H1 (cell line): Measurements from ENCODE around the gene MAK. TPM values are rescaled to one million over a fixed set of nuclear protein-coding genes. Genes with fewer than 3 reads are reported as not detected.

Experiments
- CTCF ChIA-PET: fragments of 300-600 bp; sonication (Branson Sonifier 250); formaldehyde crosslinking; loops from one replicate; lab custom pipeline; 2021; ENCODE audit not compliant: partially characterized antibody; lab: Charles Lee
- POLR2A ChIA-PET: fragments of 300-600 bp; sonication (Branson Sonifier 250); formaldehyde crosslinking; loops from one replicate; lab custom pipeline; 2021; ENCODE audit warnings: inconsistent platforms; ENCODE audit not compliant: partially characterized antibody; lab: Charles Lee
- DNase-seq, 2 experiments: peaks; one replicate each; pipeline versions ENCODE4 v3.0.0 to v3.0.0-alpha.2; 2010 to 2022; ENCODE audit warnings: low spot score in 2 of 2, low read depth in 1 of 2, mixed read lengths in 1 of 2
- FAIRE-seq: peaks from 2 replicates; lab custom pipeline; 2011; peaks lifted over from hg19 to GRCh38; lab: Jason Lieb, UNC
- H2AFZ ChIP-seq: 2 replicates; pipeline ENCODE4 v1.8.1; 2012; ENCODE audit warnings: low read length, inconsistent platforms
- H2AK5ac ChIP-seq: 2 replicates; pipeline ENCODE4 v1.6.1; 2013; ENCODE audit warnings: low read depth, low read length
- H2BK120ac ChIP-seq: replicated peaks from 2 replicates; pipeline ENCODE3; 2013; ENCODE audit warnings: low read depth, low read length, inconsistent platforms
- H2BK12ac ChIP-seq: 2 replicates; pipeline ENCODE4 v1.6.1; 2013; ENCODE audit warnings: low read depth, low read length
- H2BK15ac ChIP-seq: 2 replicates; pipeline ENCODE4 v1.6.1; 2013; ENCODE audit warnings: low read length
- H2BK20ac ChIP-seq: 2 replicates; pipeline ENCODE4 v1.6.1; 2013; ENCODE audit warnings: low read length
- H2BK5ac ChIP-seq: 2 replicates; pipeline ENCODE4 v1.6.1; 2013; ENCODE audit warnings: low read depth, low read length
- H3K14ac ChIP-seq: 2 replicates; pipeline ENCODE4 v1.6.1; 2013; ENCODE audit warnings: inconsistent platforms; ENCODE audit not compliant: insufficient read length
- H3K18ac ChIP-seq: 2 replicates; pipeline ENCODE4 v1.6.1; 2013; ENCODE audit warnings: low read length; ENCODE audit errors: extremely low read depth
- H3K23ac ChIP-seq: 2 replicates; pipeline ENCODE4 v1.6.1; 2013; ENCODE audit warnings: inconsistent platforms; ENCODE audit not compliant: insufficient read length
- H3K23me2 ChIP-seq: 2 replicates; pipeline ENCODE4 v1.6.1; 2013; ENCODE audit warnings: low read depth, low read length
- H3K27ac ChIP-seq: 2 replicates; pipeline ENCODE4 v1.6.1; 2011; ENCODE audit warnings: low read depth, low read length, inconsistent platforms
- H3K27me3 ChIP-seq, 4 experiments: replicated peaks in 1 of 4; 1 replicate in 1 of 4; 2 replicates in 3 of 4; pipeline versions ENCODE4 v1.6.1 to v1.8.1; 2011 to 2013; ENCODE audit warnings: low read length in 3 of 4, mild to moderate bottlenecking in 3 of 4, inconsistent platforms in 2 of 4, mixed read lengths in 2 of 4, moderate library complexity in 1 of 4; ENCODE audit not compliant: control insufficient read depth in 3 of 4, insufficient read depth in 3 of 4; ENCODE audit errors: extremely low read depth in 1 of 4
- H3K36me3 ChIP-seq, 4 experiments: 2 replicates each; pipeline versions ENCODE4 v1.6.1 to v1.8.1; 2011 to 2013; ENCODE audit warnings: mild to moderate bottlenecking in 4 of 4, low read length in 3 of 4, moderate library complexity in 2 of 4, control low read depth in 1 of 4, inconsistent platforms in 1 of 4; ENCODE audit not compliant: insufficient read depth in 4 of 4, control insufficient read depth in 2 of 4
- H3K4ac ChIP-seq: replicated peaks from 2 replicates; pipeline ENCODE3; 2013; ENCODE audit warnings: low read length, low read depth, mixed read lengths, inconsistent platforms; ENCODE audit not compliant: insufficient read length
- H3K4me1 ChIP-seq, 4 experiments: replicated peaks in 1 of 4; 1 replicate in 1 of 4; 2 replicates in 3 of 4; pipeline versions ENCODE4 v1.6.1 to v1.8.1; 2011 to 2013; ENCODE audit warnings: low read length in 3 of 4, inconsistent platforms in 2 of 4, mixed read lengths in 1 of 4; ENCODE audit not compliant: insufficient read depth in 4 of 4, control insufficient read depth in 3 of 4
- H3K4me2 ChIP-seq, 2 experiments: 2 replicates each; pipeline versions ENCODE4 v1.6.1 to v1.8.1; 2011 to 2013; ENCODE audit warnings: low read depth in 2 of 2, low read length in 2 of 2, control low read depth in 1 of 2, inconsistent platforms in 1 of 2, mild to moderate bottlenecking in 1 of 2; ENCODE audit not compliant: insufficient read depth in 1 of 2
- H3K4me3 ChIP-seq, 4 experiments: fragments of 200-600, 300-600 bp in 1 of 4; sonication (generic), shearing (Covaris generic), sonication (Bioruptor Twin) in 1 of 4; 2 replicates each; pipeline versions ENCODE4 v1.5.1 to v1.8.1; 2011 to 2016; ENCODE audit warnings: low read length in 4 of 4, low read depth in 3 of 4, control low read depth in 2 of 4, inconsistent platforms in 2 of 4, mild to moderate bottlenecking in 2 of 4, mixed read lengths in 1 of 4, moderate library complexity in 1 of 4; ENCODE audit not compliant: insufficient read depth in 2 of 4; ENCODE audit errors: extremely low read depth in 1 of 4
- H3K56ac ChIP-seq: replicated peaks from 2 replicates; pipeline ENCODE3; 2013; ENCODE audit warnings: low read depth, mild to moderate bottlenecking, mixed read lengths, low read length, inconsistent platforms; ENCODE audit not compliant: insufficient read length
- H3K79me1 ChIP-seq: 2 replicates; pipeline ENCODE4 v1.6.1; 2013; ENCODE audit warnings: low read depth, low read length, control low read depth
- H3K79me2 ChIP-seq, 2 experiments: 2 replicates each; pipeline versions ENCODE4 v1.6.1 to v1.8.1; 2012 to 2013; ENCODE audit warnings: low read length in 2 of 2, mild to moderate bottlenecking in 2 of 2, inconsistent platforms in 1 of 2; ENCODE audit not compliant: insufficient read depth in 2 of 2, control insufficient read depth in 1 of 2
- H3K9ac ChIP-seq, 4 experiments: replicated peaks in 1 of 4; 1 replicate in 1 of 4; 2 replicates in 3 of 4; pipeline versions ENCODE4 v1.6.1 to v1.8.1; 2011 to 2013; ENCODE audit warnings: low read depth in 3 of 4, low read length in 3 of 4, control low read depth in 2 of 4, mild to moderate bottlenecking in 2 of 4, moderate library complexity in 2 of 4, inconsistent platforms in 1 of 4; ENCODE audit errors: extremely low read depth in 1 of 4
- H3K9me3 ChIP-seq, 2 experiments: 2 replicates each; pipeline versions ENCODE4 v1.6.1 to v1.8.1; 2012 to 2013; ENCODE audit warnings: mild to moderate bottlenecking in 2 of 2, moderate library complexity in 2 of 2, control low read depth in 1 of 2, inconsistent platforms in 1 of 2, low read depth in 1 of 2, low read length in 1 of 2, mixed read lengths in 1 of 2; ENCODE audit not compliant: insufficient read depth in 2 of 2
- H4K20me1 ChIP-seq, 2 experiments: replicated peaks in 1 of 2; 2 replicates each; pipeline versions ENCODE3 to v1.8.1; 2011 to 2013; ENCODE audit warnings: inconsistent platforms in 2 of 2, low read length in 2 of 2, mild to moderate bottlenecking in 1 of 2; ENCODE audit not compliant: insufficient read depth in 2 of 2, control insufficient read depth in 1 of 2
- H4K5ac ChIP-seq: 2 replicates; pipeline ENCODE4 v1.6.1; 2013; ENCODE audit warnings: low read length, low read depth, mixed read lengths, inconsistent platforms; ENCODE audit not compliant: insufficient read length
- H4K8ac ChIP-seq: 2 replicates; pipeline ENCODE4 v1.8.0; 2013; ENCODE audit warnings: mild to moderate bottlenecking, moderate library complexity, low read length, inconsistent platforms; ENCODE audit not compliant: insufficient read depth; ENCODE audit errors: extremely low read depth
- H4K91ac ChIP-seq: replicated peaks from 2 replicates; pipeline ENCODE3; 2013; ENCODE audit warnings: low read length, mixed read lengths, inconsistent platforms; ENCODE audit not compliant: insufficient read length
- BCL11A ChIP-seq, 2 experiments: IDR thresholded peaks; one replicate each; pipeline ENCODE4 v1.6.1; 2011; ENCODE audit warnings: low read depth in 2 of 2, low read length in 2 of 2, mild to moderate bottlenecking in 2 of 2
- CBX5 ChIP-seq: fragments of 300-800, 300-1000 bp; sonication (generic); IDR thresholded peaks from 2 replicates; pipeline ENCODE4 v1.7.1; 2016; ENCODE audit warnings: antibody characterized with exemption, low read length, low read depth
- CHD1 ChIP-seq: IDR thresholded peaks from 2 replicates; pipeline ENCODE4 v1.6.1; 2012; ENCODE audit warnings: low read depth, low read length, improper control_type of control experiment
- CTBP2 ChIP-seq: IDR thresholded peaks from 2 replicates; pipeline ENCODE4 v1.7.0; 2011; ENCODE audit warnings: borderline replicate concordance, mild to moderate bottlenecking, moderate library complexity, mixed read lengths, low read length; ENCODE audit not compliant: insufficient read depth, insufficient read length
- NANOG ChIP-seq: IDR thresholded peaks from 2 replicates; pipeline ENCODE4 v1.6.1; 2011; ENCODE audit warnings: low read length, low read depth, mild to moderate bottlenecking, inconsistent platforms; ENCODE audit not compliant: insufficient read depth, poor library complexity, severe bottlenecking
- RXRA ChIP-seq: IDR thresholded peaks from 2 replicates; pipeline ENCODE4 v1.6.1; 2011; ENCODE audit warnings: low read depth, mild to moderate bottlenecking, low read length, moderate library complexity; ENCODE audit not compliant: insufficient read depth
- SIN3A ChIP-seq, 2 experiments: IDR thresholded peaks in 1 of 2; conservative IDR thresholded peaks in 1 of 2; 2 replicates each; pipeline ENCODE4 v1.6.1; 2011 to 2012; ENCODE audit warnings: low read length in 2 of 2, improper control_type of control experiment in 1 of 2, low read depth in 1 of 2, mild to moderate bottlenecking in 1 of 2
- SP4 ChIP-seq: IDR thresholded peaks from 2 replicates; pipeline ENCODE4 v1.6.1; 2012; ENCODE audit warnings: low read length, inconsistent platforms
- TBP ChIP-seq: IDR thresholded peaks from 2 replicates; pipeline ENCODE4 v1.6.1; 2011; ENCODE audit warnings: low read depth, low read length, improper control_type of control experiment
- WGBS, 2 experiments: shearing (Covaris generic) in 1 of 2; methylation state at CpG; one replicate each; pipeline versions ENCODE4 v1.1.6 to v1.1.7; 2013 to 2015; ENCODE audit warnings: low lambda C conversion rate in 2 of 2, mixed read lengths in 2 of 2, inconsistent platforms in 1 of 2, low coverage in 1 of 2, missing lambda C conversion rate in 1 of 2; ENCODE audit not compliant: insufficient replicate concordance in 2 of 2, insufficient coverage in 1 of 2, insufficient read length in 1 of 2; ENCODE audit errors: extremely low coverage in 1 of 2, missing lambda C conversion rate in 1 of 2; 5-methylcytosine and 5-hydroxymethylcytosine counted together
- polyA plus RNA-seq, 7 experiments: library from polyadenylated mRNA; depleted of rRNA in 3 of 7; stranded (reverse) in 5 of 7; unstranded in 2 of 7; fragments of >200 nt in 5 of 7; fragments of 200-250 nt in 2 of 7; gene quantifications; 1 replicate in 5 of 7; 2 replicates in 1 of 7; 4 replicates in 1 of 7; pipeline versions ENCODE4 v1.2.1 to v1.2.3, GENCODE V29; 2011 to 2013; ENCODE audit warnings: missing spikeins in 2 of 7, mixed read lengths in 2 of 7
- total RNA-seq: library from RNA; stranded (reverse); fragmentation: NEBNext Ultra II Directional; extraction: Animal tissue kit (Norgen Biotek cat#: 25700); gene quantifications from 2 replicates; pipeline ENCODE4 v1.2.1, GENCODE V29; 2021

The MAK gene
- total and polyA plus RNA-seq, 2 of the 8 experiments (the other 6 are each of a cell fraction or from before 2014, with no cell fraction given) = 0.08 to 0.37 TPM

GRCh38 chr6:10742251-10742650 is 96.1 kb downstream of the MAK start:
- Histone ChIP-seq H3K4ac (no peak overlapping the region), H3K18ac (no peak overlapping the region), H2BK12ac (no peak overlapping the region), H3K9me3 (no peaks in the 10 kb centered on the region), H2BK5ac (no peak overlapping the region), H2BK15ac (no peak overlapping the region), H2AFZ (no peak overlapping the region), H2BK120ac (no peak overlapping the region), H4K20me1 (no peaks in the 10 kb centered on the region), H3K4me3 (no peak overlapping the region), H4K91ac (no peak overlapping the region), H2AK5ac (no peak overlapping the region), H2BK20ac (no peak overlapping the region), H3K79me2 (no peaks in the 10 kb centered on the region), H3K36me3 (peaks cover 0 to 3% (median 0%) of the 10 kb centered on the region in 4 experiments; a peak in 1 of 8 replicates), H4K5ac (no peak overlapping the region), H3K14ac (no peak overlapping the region), H3K9ac (no peak overlapping the region), H4K8ac (no peak overlapping the region), H3K4me1 (no peaks in the 10 kb centered on the region; a peak in 1 of 7 replicates), H3K79me1 (no peaks in the 10 kb centered on the region), H3K27ac (no peak overlapping the region), H3K23ac (no peak overlapping the region), H3K4me2 (no peak overlapping the region), H3K23me2 (peaks cover 4% of the 10 kb centered on the region; the same call in 1 of the 2 replicates), H3K27me3 (no peaks in the 10 kb centered on the region; a peak in 1 of 7 replicates), H3K56ac (no peak overlapping the region)
- no peak for DNase-seq
- TF ChIP-seq NANOG (no peak), SP4 (no peak), TBP (no peak), RXRA (no peak), CBX5 (no peak), CTBP2 (no peak), BCL11A (IDR thresholded peaks at IDR 0.05; ENCODE audit: low read depth in 2 of 2, low read length in 2 of 2) (no peak), SIN3A (conservative IDR thresholded peaks at IDR 0.05 in 1 of 2, IDR thresholded peaks at IDR 0.05 in 1 of 2; ENCODE audit: low read depth in 1 of 2, low read length in 2 of 2) (no peak), CHD1 (no peak)
- FAIRE-seq = no peak
- CTCF ChIA-PET = interaction anchor here (1.0 to 1.8 kb wide), 6 partner anchors 10 to 328 kb away, joined by 3 to 9 read pairs (median 4); partner anchors contain the start of gene TFAP2A
- POLR2A ChIA-PET = interaction anchor here (1.1 to 2.9 kb wide), 2 partner anchors 9 to 21 kb away, joined by 3 to 15 read pairs; no protein-coding TSS in a partner anchor
- WGBS, 2 experiments = 93% methylated on average over 12 of the region's 12 CpGs; no CpG with 5 or more reads in 1 of the 2 experiments
